ENCODE results near the gene TFPI.
A peak's percentile ranks its signal among the peaks of the same experiment; 100 is the strongest.
"Not testable (repeated sequence)": the region's sequence is repeated elsewhere in the genome, so short reads cannot be mapped to it uniquely, and the experiment has no call there.

The TFPI gene

DNA sequence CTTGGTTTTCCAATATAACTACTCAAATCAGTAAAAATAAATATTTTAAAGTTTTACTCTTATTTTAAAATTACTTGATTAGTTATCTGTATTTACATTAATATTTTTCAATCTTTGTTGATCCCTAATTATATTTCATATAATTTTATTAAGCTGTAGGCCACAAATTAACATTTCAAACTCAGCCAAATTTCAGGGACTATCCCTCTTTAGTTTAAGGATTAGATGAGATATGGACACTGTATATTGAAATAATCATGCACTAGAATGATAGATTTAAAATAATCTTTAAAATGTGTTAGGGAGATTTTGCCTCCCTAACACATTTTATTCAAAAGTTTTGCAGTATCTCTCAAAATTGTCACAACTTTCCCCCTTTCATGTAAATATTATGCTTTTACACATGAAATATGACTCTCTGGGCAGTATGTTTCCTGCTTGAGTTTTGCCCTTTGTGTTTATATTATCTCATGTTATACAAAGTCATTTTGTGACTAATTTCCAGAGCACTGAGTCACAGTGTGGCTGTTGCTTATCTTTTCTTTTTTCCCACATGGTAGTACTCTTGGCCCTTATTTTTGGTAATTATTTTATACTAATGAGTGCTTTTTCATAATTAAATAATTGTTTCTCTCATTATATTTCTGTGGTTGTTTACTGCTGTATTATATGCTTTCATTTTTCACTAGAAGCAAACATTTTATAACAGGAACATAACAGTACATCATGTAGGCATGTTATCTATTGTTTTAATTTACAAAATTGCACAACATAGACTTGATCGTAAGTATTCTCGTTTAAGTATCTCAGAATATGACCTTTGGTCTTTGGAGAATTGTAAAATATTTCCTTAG is 1.2 kb downstream of the TFPI start:
- DNase-seq, result peak; percentile 68

DNA sequence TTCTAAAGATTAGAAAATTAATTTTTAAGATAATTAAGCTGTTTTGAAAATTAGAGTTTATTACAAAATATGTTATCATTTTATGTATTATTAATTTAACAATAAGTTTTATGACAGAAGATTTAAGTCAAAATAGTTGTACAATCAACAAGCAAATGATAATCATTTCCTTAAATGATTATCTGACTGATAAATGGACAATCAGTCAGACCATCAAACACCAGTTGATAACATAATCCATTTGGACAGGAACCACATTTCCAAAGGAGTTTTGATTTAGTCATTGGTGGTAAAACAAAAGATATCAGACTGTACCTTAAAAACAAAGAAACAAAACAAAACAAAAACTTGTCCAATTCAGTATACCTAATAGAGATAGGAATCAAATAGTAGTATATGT is 1.9 kb downstream of the TFPI start:
- no peak for DNase-seq

- DNase-seq, result no peak
These were observed 3.4 kb downstream of the TFPI start for GRCh38 chr2:187550857-187551256.

GRCh38 chr2:187549951-187550555 is 4.2 kb downstream of the TFPI start:
- DNase-seq, result no peak

DNA sequence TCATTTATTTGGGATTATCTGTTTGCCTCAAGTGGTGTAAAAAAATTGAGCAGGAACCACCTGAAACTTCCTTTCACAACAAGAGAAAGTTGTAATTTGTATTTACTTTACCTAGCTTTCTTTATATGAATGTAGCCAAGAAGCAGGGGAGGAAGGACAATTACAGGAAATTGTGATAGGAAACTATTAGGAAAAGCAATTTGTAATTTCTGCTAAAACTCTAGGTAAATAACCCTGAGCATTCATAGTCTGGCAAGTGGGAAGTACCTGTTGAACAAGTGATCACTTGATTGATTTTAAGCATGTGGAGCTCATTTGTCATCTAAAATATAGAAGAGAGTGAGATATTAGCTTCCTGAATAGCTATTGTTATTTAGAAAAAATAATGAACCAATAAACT is 5.0 kb downstream of the TFPI start:
- no peak for DNase-seq

DNA sequence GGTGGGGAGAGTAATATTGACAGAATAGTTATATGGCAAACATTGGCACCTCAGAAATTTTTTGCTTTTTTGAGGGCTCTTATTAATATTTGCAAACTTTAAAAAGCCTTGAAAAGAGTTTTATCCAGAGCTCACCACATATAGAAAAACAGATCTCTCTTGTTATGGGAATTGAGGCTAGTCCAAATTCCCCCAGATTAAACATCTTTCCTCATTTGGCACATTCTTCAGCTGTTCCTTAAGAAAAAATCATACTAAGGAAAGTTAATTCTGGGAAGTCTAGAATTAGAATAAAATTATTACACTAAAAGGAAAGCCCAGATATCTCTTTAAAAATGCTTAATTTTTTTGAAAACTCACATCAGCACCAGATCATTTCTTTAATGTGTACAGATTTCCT is 5.6 kb downstream of the TFPI start:
- DNase-seq, result no peak

DNA sequence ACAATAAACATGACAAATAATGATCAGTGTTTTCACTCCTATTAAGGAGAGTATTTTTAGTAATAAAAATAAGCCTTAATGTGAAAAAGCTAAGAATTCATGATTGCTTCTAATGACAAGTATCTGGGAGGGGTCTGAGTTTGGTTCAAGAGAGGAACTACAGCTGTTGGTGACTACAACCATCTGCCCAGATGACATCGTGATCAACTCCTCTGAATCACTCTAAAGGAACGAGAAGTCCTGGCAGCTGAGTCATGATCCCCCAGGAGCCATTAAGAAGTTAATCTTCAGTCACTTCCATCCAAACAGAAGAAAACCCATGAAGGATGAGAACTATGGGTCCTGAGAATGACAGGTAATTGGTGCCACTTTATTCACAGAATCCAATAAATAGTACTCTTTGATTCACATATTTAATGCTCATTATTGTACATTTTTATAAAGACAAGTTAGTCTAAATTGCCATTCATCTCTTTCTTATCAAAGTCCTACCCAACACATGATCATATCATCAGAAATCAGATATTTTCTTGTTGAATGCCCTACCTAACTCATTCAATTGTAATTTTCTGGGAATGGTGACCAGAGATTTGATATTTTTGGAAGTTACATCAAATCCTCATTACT is 6.8 kb downstream of the TFPI start:
- peak; percentile 89 for DNase-seq

- no peak for DNase-seq
These were observed 7.4 kb downstream of the TFPI start for GRCh38 chr2:187546762-187547333.

DNA sequence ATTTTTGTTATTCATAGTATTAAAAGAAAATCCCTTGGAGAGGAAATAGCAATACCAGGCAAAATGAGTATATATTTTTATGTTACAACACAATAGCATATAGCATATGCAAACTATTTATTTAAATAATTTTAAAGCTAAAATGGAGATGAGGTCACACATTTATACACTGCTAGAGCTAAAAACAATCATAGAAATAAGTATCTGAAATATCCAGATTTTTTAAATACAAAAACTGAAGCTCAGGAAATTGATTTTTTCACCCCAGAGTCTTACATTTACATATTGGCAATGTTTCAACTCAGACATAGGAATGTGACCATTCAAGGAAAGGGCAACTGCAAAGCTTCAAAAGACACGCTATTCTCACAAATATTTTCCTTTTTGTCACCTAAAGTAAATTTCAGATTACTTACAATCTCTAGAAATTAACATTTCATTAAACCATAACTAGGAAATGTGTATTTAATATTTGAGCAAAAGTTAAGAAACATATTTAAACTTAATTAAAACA is 8.9 kb downstream of the TFPI start:
- DNase-seq, result no peak

GRCh38 chr2:187544371-187545080 is 9.7 kb downstream of the TFPI start:
- DNase-seq, result no peak

- DNase-seq, result no peak
These were observed 10.7 kb downstream of the TFPI start for GRCh38 chr2:187543488-187543887.

- no peak for DNase-seq
These were observed 12.1 kb downstream of the TFPI start for GRCh38 chr2:187542123-187542522.

DNA sequence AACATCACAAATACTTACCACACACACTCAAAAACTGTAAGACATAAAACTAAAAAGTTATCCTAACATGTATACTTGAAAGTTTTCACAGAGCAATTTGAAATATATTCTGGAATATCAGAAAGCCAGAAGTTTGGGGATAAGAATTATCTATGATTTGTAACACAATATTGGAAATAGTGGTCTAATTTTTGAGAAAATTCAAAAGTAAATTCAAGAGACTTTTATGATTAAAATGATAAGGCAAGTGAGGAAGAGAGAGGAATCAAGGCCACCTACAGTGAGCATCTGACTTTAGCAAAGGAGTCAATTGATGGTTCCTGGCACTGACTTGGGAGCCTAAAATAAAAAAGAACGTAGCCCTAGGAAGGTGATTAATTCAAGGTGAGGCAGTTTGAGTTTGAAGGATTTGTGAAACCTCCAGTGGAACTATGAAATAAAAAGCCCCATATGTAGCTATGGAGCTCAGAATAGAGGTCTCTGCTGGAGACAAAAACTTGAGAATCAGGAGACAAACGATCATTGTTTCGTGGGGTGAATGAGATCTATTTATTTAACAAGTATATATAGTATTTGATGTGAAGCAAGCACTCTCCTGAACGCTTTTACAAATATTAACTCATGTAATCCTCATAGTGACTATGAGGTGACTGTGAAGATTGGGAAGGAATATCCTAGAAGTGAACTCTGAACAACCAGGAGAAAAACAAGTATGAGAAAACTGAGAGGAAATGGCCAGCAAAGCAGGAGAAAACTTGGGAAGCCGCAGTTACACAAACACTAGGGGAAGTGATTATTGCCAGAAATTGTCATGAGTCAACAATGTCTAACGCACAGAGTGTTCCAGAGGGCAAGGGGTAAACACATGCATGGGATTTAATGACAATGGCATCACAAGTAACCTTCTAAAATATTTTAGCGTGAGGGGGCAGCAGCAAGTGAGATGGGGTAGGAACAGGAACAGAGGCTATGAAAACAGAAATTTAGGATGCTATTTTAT is 12.8 kb downstream of the TFPI start:
- DNase-seq, result no peak

GRCh38 chr2:187538222-187538621 is 16.0 kb downstream of the TFPI start:
- not testable (repeated sequence) for DNase-seq

- DNase-seq, result not testable (repeated sequence)
These were observed 18.9 kb downstream of the TFPI start for GRCh38 chr2:187535381-187535780.

GRCh38 chr2:187532333-187533120 is 21.7 kb downstream of the TFPI start:
- no peak for DNase-seq

DNA sequence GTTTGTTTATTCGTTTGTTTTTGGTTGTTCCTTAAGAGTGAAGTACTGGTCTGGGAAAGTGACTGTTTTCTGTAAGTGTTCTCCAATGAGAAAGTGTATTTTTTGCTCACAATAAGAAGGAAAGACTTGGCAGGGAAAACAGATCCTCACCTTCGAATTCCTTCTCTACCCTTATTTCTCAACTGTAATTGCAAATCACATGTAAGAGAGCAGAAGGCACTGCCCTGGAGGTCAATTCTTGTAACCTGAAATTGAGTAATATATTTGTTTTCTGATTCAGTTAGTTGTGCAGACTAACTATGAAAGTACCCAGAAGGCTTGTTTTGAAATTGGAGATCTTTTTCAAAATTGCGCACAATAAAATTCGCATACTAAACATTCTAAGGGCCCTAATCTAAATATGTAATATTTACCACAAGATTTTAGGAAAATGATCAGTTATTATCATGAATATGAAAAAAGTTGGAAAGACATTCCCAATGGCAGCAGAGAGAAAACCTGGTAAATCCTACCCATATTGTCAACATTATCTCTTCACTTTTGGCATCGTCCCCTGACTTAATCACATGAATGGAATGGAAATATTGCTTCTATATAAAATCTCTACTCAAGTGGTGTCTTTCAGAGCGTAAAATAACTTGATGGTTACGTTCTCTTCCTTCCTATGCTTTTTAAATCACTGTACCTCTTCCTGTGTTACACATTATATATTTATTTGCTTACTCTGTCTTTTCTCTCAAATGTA is 24.1 kb downstream of the TFPI start:
- no peak for DNase-seq

DNA sequence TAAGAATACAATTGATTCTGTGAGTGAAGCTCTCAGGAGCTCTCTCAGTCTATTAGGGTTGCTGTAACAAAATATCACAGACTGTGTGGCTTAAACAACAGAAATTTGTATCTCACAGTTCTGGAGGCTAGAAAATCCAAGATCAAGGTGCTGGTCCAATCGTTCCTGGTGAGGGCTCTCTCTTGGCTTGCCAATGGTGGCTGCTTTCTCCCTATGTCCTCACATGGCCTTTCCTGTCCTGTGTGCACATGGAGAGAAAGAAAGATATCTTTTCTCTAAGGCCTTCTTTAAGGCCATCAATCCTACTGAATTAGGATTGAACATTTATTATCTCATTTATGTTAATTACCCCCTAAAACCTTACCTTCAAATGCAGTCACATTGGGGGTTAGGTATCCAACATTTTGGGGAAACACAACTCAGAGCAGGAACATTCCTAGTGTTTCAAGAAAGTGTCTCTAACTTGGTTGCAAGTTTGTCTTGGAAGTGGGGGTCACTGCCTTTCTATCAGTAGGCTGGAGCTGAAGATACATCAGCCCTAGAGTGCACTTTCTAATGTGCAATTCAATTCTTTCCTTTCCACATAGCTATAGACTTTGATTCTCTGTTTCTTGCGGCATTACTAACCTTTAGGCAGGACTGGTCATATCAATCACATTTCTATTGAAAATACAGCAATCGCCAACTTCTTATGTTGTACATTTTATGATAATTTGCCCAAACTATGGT is 24.8 kb downstream of the TFPI start:
- no peak for DNase-seq

GRCh38 chr2:187528042-187528441 is 26.2 kb downstream of the TFPI start:
- no peak for DNase-seq

All from OCI-M1 (cell line).